HUES6 (cell line): ENCODE measurements around the gene SPTBN5.

ENCODE experiments used
- H3K27ac ChIP-seq: 2 replicates; pipeline ENCODE4 v1.7.0; 2013; ENCODE audit warnings: low read depth, mild to moderate bottlenecking, low read length, inconsistent platforms
- H3K27me3 ChIP-seq: 2 replicates; pipeline ENCODE4 v1.6.1; 2013; ENCODE audit warnings: low read length; ENCODE audit not compliant: control insufficient read depth, insufficient read depth
- H3K36me3 ChIP-seq: 2 replicates; pipeline ENCODE4 v1.6.1; 2013; ENCODE audit warnings: low read length; ENCODE audit not compliant: control insufficient read depth, insufficient read depth
- H3K4me1 ChIP-seq: 2 replicates; pipeline ENCODE4 v1.6.1; 2013; ENCODE audit warnings: low read length; ENCODE audit not compliant: control insufficient read depth, insufficient read depth
- H3K4me3 ChIP-seq: 2 replicates; pipeline ENCODE4 v1.5.1; 2013; ENCODE audit warnings: low read depth, low read length
- H3K9ac ChIP-seq: one replicate; pipeline ENCODE4 v1.6.1; 2013; ENCODE audit warnings: mild to moderate bottlenecking, low read length
- H3K9me3 ChIP-seq: 2 replicates; pipeline ENCODE4 v1.6.1; 2013; ENCODE audit warnings: low read depth, low read length; ENCODE audit not compliant: control insufficient read depth, insufficient read depth

SPTBN5 gene

DNA sequence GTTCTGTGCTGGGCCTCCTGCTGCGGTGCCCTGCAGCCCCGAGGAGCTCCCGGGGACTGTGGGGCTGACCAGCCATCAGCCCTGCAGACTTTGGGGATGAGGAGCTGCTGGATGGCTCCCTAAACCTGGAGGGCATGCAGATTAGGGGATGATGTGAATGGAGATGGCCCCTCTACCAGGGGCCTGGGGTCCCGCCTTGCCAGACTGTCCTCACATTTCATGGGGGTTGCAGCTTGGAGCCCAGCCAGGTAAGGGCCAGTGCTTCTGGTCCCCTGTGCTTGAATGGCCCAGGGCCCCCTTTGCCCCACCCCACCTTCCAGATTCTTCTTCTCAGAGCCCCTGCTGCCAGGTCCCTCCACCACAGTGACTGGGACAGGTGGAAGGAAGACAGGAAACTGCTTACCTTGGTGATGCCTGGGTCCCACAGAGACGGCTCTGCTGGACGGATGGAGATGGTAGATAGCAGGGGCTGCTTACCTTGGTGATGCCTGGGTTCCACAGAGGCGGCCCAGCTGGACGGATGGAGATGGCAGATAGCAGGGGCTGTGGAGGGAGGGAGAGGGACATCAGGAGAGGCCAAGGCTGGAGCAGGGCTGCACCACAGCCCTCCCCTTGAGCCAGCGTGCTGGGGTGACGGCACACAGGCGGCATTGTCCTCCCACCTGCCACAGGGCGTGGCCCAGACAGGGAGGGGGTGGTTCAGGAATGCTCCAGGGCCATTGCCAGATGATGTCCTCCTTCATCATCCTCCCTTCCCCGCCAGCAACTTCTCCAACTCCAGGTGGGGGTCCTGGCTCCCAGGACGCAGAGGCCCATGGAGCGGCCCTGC is at the start of gene SPTBN5:
Gene SPTBN5, minus strand, starts transcription at position 632 of the 829 bp plus-strand sequence. Its CDS starts 556 bp downstream, at position 76.
- Histone ChIP-seq H3K4me3 (no peak within 1 kb of the TSS), H3K9ac (no peak within 1 kb of the TSS), H3K9me3 (no peaks in the 10 kb centered on the region), H3K36me3 (0 out of 2 replicates have a peak, but pooled peaks cover 2% of the 10 kb centered on the region), H3K4me1 (peaks cover 25% of the 10 kb centered on the region; the same call in 1 of the 2 replicates), H3K27me3 (no peaks in the 10 kb centered on the region), H3K27ac (no peak within 1 kb of the TSS)

DNA sequence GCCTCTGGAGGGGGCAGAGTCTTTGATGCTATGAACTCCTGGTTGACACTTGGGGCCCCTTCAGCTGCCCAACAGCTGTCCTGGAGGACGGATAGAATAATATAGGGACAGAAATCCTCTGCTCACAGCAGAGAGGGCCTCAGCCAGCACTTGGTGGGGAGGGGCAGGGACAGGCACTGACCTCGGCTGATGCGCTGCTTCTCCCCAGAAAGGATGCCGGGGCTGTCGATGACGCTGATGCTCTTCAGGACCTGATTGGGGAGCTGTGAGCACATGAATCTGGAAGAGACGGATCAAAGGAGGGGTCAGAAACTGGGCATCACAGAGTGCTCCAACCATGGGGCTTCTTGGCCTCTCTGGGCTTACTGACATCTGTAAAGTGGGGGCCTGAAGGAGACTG is 49.0 kb upstream of the SPTBN5 start:
- no peaks in the 10 kb centered on the region for H3K27me3 ChIP-seq
- H3K4me1 ChIP-seq: peaks cover 30% of the 10 kb centered on the region
- no peak overlapping the region for H3K9ac ChIP-seq
- H3K27ac ChIP-seq: no peak overlapping the region
- H3K4me3 ChIP-seq: no peak overlapping the region
- no peaks in the 10 kb centered on the region for H3K9me3 ChIP-seq
- peaks cover 13% of the 10 kb centered on the region for H3K36me3 ChIP-seq

DNA sequence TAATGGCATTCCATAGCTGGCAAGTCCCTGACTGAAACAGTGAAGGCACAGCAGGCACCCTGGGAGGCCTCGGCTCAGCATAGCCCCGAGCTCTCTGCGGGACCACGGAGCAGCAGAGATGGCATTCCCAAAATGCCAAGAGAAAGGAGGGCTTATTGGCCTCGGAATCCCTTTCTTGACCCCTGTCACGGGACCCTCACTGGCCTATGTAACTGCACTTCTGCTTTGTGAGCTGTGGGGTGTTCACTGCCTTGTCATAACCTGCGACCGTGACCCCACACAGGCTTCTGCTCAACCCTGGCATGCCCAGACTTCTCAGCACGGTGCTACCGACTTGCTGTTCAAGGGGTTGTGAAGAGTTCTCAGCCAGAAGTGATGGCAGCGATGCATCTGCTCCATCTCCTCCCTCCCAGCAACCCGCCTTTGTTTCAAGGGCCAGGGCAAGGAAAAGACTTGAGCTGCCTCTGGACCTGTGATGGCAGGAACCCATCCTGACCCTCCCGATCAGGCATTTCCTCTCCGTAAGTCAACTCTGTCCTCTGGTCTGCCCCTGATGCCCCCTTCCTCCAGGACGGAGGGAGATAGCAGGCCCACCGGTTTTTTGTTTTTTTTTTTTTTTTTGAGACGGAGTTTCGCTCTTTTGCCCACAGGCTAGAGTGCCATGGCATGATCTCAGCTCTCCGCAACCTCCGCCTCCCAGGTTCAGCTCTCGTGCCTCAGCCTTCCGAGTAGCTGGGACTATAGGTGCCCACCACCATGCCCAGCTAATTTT is 48.0 kb upstream of the SPTBN5 start:
- no peaks in the 10 kb centered on the region for H3K9me3 ChIP-seq
- H3K36me3 ChIP-seq: peaks cover 13% of the 10 kb centered on the region
- H3K27me3 ChIP-seq: no peaks in the 10 kb centered on the region
- peaks cover 26% of the 10 kb centered on the region for H3K4me1 ChIP-seq
- no peak overlapping the region for H3K4me3 ChIP-seq
- peak overlapping the region; percentile 43; the same call in 1 of the 2 replicates for H3K27ac ChIP-seq
- peak overlapping the region; percentile 34 for H3K9ac ChIP-seq

DNA sequence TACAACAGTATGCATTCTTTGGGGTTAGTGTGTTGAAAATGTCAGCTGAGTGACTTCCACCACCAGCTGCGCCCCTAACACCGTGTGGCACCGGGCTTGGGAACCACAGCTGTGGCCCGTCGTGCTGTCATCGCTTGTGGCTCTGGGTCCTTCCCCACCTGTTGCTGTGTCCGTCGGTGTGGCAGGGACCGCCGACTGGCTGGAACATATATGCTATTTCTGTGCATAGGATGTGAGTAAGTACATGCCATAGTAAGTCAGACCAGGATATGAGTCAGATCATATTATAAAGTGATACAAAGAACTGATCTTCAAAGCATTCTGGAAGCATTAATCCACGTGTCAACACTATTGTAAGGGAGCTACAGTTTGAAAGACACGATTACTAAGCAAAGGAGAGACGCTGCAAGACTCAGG is 46.6 kb upstream of the SPTBN5 start:
- Histone ChIP-seq H3K27ac (no peak overlapping the region), H3K4me1 (peaks cover 26% of the 10 kb centered on the region), H3K27me3 (no peaks in the 10 kb centered on the region), H3K4me3 (no peak overlapping the region), H3K9ac (no peak overlapping the region), H3K9me3 (no peaks in the 10 kb centered on the region), H3K36me3 (peaks cover 13% of the 10 kb centered on the region)

DNA sequence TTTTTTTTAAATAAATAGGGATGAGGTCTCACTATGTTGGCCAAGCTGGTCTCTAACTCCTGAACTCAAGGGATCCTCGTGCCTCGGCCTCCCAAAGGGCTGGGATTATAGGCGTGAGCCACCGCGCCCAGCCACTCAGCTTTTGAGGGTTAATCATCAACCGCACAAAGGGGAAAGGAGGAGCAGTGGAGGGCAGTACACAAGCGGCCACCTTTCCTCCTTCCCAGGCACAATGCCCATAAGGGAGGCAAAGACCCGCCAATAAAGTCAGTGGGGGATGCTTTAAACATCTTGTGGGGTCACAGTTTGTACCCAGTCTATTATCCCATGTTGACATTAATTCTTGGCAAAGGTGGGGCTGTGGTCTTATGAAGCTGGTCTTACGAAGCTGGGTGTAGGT is 46.1 kb upstream of the SPTBN5 start:
- Histone ChIP-seq H3K36me3 (peaks cover 13% of the 10 kb centered on the region), H3K27ac (no peak overlapping the region)

DNA sequence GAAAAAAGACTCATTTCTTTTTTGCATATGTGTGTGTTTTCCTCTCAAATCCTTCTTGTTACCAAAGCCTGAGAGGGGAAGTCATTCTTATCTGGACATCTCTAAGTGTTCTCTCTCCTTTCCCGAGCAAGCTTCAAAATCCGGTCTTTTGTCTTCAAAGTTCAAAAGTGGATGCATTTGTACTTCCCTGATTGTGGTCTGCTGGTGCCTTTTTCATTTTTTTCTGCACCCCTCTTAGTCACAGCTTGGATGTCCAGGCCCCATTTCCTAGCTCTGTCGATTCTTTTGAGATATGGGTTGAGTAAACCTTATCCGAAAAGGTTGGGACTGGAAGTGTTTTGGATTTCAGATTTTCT is 43.7 kb upstream of the SPTBN5 start:
- no peaks in the 10 kb centered on the region for H3K9me3 ChIP-seq
- no peak overlapping the region for H3K27ac ChIP-seq
- no peak overlapping the region for H3K9ac ChIP-seq
- H3K36me3 ChIP-seq: peaks cover 13% of the 10 kb centered on the region
- H3K27me3 ChIP-seq: no peaks in the 10 kb centered on the region
- H3K4me3 ChIP-seq: no peak overlapping the region
- peaks cover 36% of the 10 kb centered on the region for H3K4me1 ChIP-seq

More for the DNA sequence above, 46.1 kb upstream of the SPTBN5 start:
- peaks cover 26% of the 10 kb centered on the region for H3K4me1 ChIP-seq
- no peaks in the 10 kb centered on the region for H3K9me3 ChIP-seq
- H3K27me3 ChIP-seq: no peaks in the 10 kb centered on the region
- H3K4me3 ChIP-seq: no peak overlapping the region
- no peak overlapping the region for H3K9ac ChIP-seq

DNA sequence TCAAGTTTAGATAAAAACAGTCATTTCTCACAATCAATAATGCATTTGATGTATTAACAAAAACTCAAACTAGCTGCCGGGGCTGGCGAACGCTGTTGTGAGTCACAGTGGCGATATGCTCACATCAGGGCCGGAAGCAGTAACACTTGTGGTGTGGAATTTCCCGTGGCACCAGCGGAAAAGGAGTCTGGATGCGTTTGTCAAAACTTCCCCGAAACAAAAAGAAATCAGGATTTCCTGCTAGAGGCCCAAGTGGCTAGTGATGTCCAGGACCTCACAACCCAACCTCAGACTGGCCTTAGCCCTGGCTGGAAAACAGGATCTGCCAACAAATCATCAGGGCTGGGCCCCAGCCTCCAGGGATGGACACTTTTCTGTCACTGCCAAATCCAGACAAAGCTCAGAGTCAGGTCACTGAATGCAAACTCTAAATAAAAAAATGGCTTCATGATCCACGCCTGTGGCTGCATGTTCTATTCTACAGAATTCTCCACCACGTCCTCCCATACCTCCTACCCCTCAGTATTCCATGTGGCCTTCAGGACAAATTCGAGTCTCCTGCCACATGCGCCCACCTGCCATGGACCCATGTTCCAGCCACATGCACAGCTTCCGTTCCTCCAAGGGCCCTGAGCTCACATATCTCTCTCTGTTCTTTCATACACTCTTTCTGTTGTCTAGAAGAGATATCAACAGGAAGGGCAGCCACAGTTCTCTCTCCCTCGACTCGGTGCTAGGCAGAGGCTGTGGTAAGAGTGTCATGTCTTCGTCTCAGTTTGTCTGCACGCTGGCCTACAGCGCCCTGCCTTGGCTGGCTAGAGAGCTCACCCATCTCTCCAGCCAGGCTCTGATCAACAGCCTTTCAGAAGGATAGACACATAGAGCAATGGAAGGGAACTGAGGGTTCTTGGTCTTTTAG is 43.1 kb upstream of the SPTBN5 start:
- Histone ChIP-seq H3K4me1 (peaks cover 31% of the 10 kb centered on the region), H3K27me3 (no peaks in the 10 kb centered on the region)

DNA sequence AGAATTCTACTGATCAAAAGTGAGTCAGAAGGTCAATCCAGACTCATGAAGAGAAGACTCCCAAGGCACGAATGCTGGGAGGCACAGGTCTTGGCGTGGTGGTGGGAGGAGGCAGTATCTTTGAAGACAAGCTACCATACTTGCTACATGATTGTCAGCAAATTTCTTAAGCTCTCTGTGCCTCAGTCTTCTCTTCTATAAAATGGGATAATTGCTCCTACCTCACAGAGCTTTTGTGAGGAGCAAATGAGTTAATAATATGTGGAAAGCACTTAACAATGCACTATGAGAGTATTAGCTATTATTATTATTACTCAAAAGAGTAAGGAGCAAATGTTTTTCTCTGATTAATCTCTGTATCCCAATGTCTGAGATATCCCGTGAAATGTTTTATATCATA is 42.3 kb upstream of the SPTBN5 start:
- H3K36me3 ChIP-seq: peaks cover 10% of the 10 kb centered on the region
- H3K27ac ChIP-seq: no peak overlapping the region
- no peak overlapping the region for H3K4me3 ChIP-seq
- no peaks in the 10 kb centered on the region for H3K27me3 ChIP-seq
- H3K9me3 ChIP-seq: no peaks in the 10 kb centered on the region
- no peak overlapping the region for H3K9ac ChIP-seq
- H3K4me1 ChIP-seq: peaks cover 26% of the 10 kb centered on the region

More for the DNA sequence above, 43.1 kb upstream of the SPTBN5 start:
- Histone ChIP-seq H3K4me3 (no peak overlapping the region), H3K36me3 (peaks cover 13% of the 10 kb centered on the region), H3K9ac (no peak overlapping the region), H3K27ac (no peak overlapping the region), H3K9me3 (no peaks in the 10 kb centered on the region)

DNA sequence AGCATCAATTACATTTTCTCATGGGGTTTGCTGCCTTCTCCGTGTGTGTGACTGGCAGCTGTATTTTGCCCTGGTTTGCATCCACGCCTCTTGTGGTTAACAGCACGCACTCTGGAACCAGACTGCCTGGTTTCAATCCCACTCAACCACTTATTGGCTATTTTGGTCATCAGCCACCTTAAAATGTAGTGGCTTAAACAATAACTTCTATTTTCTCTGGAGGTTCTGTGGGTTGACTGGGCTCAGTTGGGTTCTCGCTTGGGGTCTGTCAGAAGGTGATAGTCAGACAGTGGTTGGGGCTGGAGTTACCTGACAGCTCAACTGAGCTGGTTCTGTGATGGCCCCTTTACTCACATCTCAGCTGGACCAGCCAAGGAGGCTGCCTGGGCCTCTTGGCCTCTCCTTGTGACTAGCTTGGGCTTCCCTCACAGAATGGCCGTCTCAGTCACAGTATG is 41.7 kb upstream of the SPTBN5 start:
- H3K27me3 ChIP-seq: no peaks in the 10 kb centered on the region
- H3K9me3 ChIP-seq: no peaks in the 10 kb centered on the region
- no peak overlapping the region for H3K9ac ChIP-seq
- no peak overlapping the region for H3K4me3 ChIP-seq
- H3K4me1 ChIP-seq: peaks cover 26% of the 10 kb centered on the region
- H3K36me3 ChIP-seq: peaks cover 7% of the 10 kb centered on the region
- H3K27ac ChIP-seq: no peak overlapping the region

DNA sequence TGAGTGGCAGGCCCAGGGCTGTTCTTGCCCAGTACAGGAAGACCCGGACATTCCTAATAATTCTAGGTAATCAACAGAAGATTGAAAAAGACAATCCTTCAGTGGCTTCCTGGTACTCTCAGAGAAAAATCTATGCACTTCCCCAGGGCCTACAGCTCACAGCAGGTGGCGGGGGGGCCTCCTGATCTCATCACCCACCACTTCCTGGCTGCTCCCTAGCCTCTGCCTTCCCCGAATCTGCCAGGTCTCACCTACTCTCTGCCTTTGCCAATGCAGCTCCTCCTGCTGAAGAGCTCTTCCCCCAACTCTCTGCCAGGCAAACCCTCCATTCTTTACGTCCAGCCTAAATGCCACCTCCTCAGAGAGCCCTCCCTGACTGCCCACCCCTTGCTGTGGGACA is 41.0 kb upstream of the SPTBN5 start:
- H3K27me3 ChIP-seq: no peaks in the 10 kb centered on the region
- no peak overlapping the region for H3K4me3 ChIP-seq
- no peaks in the 10 kb centered on the region; the same call in 1 of the 2 replicates for H3K36me3 ChIP-seq
- no peak overlapping the region for H3K9ac ChIP-seq
- H3K9me3 ChIP-seq: no peaks in the 10 kb centered on the region
- H3K27ac ChIP-seq: no peak overlapping the region
- H3K4me1 ChIP-seq: peaks cover 26% of the 10 kb centered on the region
